Glutamatergic neuron (in vitro differentiated cells): ENCODE data around the gene RPL10. TPM values are rescaled to one million over a fixed set of nuclear protein-coding genes. Genes with fewer than 3 reads are reported as not detected.

Source experiments
- DNase-seq: peaks from one replicate; pipeline ENCODE4 v3.0.0; 2022
- H3K27ac Mint-ChIP-seq: one replicate; pipeline ENCODE4 v1.8.0; 2020; ENCODE audit warnings: mild to moderate bottlenecking, mixed read lengths, inconsistent platforms; ENCODE audit not compliant: unreplicated experiment
- H3K27me3 Mint-ChIP-seq: one replicate; pipeline ENCODE4 v1.8.0; 2020; ENCODE audit warnings: mild to moderate bottlenecking, moderate library complexity, mixed read lengths, inconsistent platforms; ENCODE audit not compliant: unreplicated experiment
- H3K36me3 Mint-ChIP-seq: one replicate; pipeline ENCODE4 v1.8.0; 2020; ENCODE audit warnings: mild to moderate bottlenecking, mixed read lengths, inconsistent platforms; ENCODE audit not compliant: unreplicated experiment
- H3K4me1 Mint-ChIP-seq: one replicate; pipeline ENCODE4 v1.8.0; 2020; ENCODE audit warnings: mild to moderate bottlenecking, low read depth, mixed read lengths, inconsistent platforms; ENCODE audit not compliant: unreplicated experiment
- H3K4me3 Mint-ChIP-seq: one replicate; pipeline ENCODE4 v1.8.0; 2020; ENCODE audit warnings: mild to moderate bottlenecking, mixed read lengths, inconsistent platforms; ENCODE audit not compliant: unreplicated experiment
- H3K9me3 Mint-ChIP-seq: one replicate; pipeline ENCODE4 v1.8.0; 2020; ENCODE audit warnings: mild to moderate bottlenecking, moderate library complexity, mixed read lengths, inconsistent platforms; ENCODE audit not compliant: unreplicated experiment
- CTCF ChIP-seq: fragments of 200-600 bp; sonication (generic); IDR thresholded peaks from one replicate; pipeline ENCODE4 v1.5.0; 2021; ENCODE audit not compliant: partially characterized antibody, unreplicated experiment
- total RNA-seq: library from RNA; stranded (reverse); fragmentation: NEBNext Ultra II Directional; extraction: Animal tissue kit (Norgen Biotek cat#: 25700); gene quantifications from one replicate; pipeline ENCODE4 v1.2.1, GENCODE V29; 2021; ENCODE audit not compliant: unreplicated experiment

RPL10 gene
- total RNA-seq, 1 donor from 2014 or later = 1,779 TPM

GRCh38 chrX:154356596-154356995 is 41.6 kb upstream of the RPL10 start:
- no peak for DNase-seq
- no peak overlapping the region for H3K4me3 Mint-ChIP-seq
- no peaks in the 10 kb centered on the region for H3K4me1 Mint-ChIP-seq
- H3K27ac Mint-ChIP-seq = no peak overlapping the region
- TF ChIP-seq CTCF = no peak
- peaks cover 3% of the 10 kb centered on the region for H3K27me3 Mint-ChIP-seq
- H3K36me3 Mint-ChIP-seq = no peaks in the 10 kb centered on the region
- H3K9me3 Mint-ChIP-seq = peaks cover 3% of the 10 kb centered on the region

GRCh38 chrX:154357205-154357604 is 41.0 kb upstream of the RPL10 start:
- no peak for TF ChIP-seq CTCF
- Mint-ChIP-seq H3K27me3 (peaks cover 3% of the 10 kb centered on the region), H3K4me1 (no peaks in the 10 kb centered on the region), H3K36me3 (no peaks in the 10 kb centered on the region), H3K4me3 (no peak overlapping the region), H3K27ac (no peak overlapping the region), H3K9me3 (peaks cover 2% of the 10 kb centered on the region)
- DNase-seq = no peak

GRCh38 chrX:154358011-154358410 is 40.2 kb upstream of the RPL10 start:
- no peak overlapping the region for H3K4me3 Mint-ChIP-seq

GRCh38 chrX:154358829-154359228 is 39.3 kb upstream of the RPL10 start:
- Mint-ChIP-seq H3K36me3 (no peaks in the 10 kb centered on the region), H3K27me3 (peaks cover 5% of the 10 kb centered on the region), H3K9me3 (peaks cover 5% of the 10 kb centered on the region), H3K27ac (no peak overlapping the region), H3K4me3 (no peak overlapping the region), H3K4me1 (peaks cover 2% of the 10 kb centered on the region)
- no peak for DNase-seq
- no peak for TF ChIP-seq CTCF

More at GRCh38 chrX:154358011-154358410, 40.2 kb upstream of the RPL10 start:
- TF ChIP-seq CTCF = no peak
- Mint-ChIP-seq H3K36me3 (no peaks in the 10 kb centered on the region), H3K4me1 (no peaks in the 10 kb centered on the region), H3K27ac (no peak overlapping the region), H3K9me3 (peaks cover 4% of the 10 kb centered on the region), H3K27me3 (peaks cover 3% of the 10 kb centered on the region)
- DNase-seq = no peak

GRCh38 chrX:154359362-154360154 is 38.6 kb upstream of the RPL10 start:
- H3K27me3 Mint-ChIP-seq = peaks cover 5% of the 10 kb centered on the region
- no peak overlapping the region for H3K4me3 Mint-ChIP-seq
- no peak for DNase-seq
- TF ChIP-seq CTCF = no peak
- no peaks in the 10 kb centered on the region for H3K36me3 Mint-ChIP-seq
- peaks cover 5% of the 10 kb centered on the region for H3K9me3 Mint-ChIP-seq
- H3K27ac Mint-ChIP-seq = no peak overlapping the region
- peaks cover 2% of the 10 kb centered on the region for H3K4me1 Mint-ChIP-seq
